ENCODE results near the gene CALHM3. TPM values are rescaled to one million over a fixed set of nuclear protein-coding genes. Genes with fewer than 3 reads are reported as not detected.

The CALHM3 gene
- polyA plus RNA-seq, 1 of the 3 experiments (the other 2 are of a cell fraction), result not detected

- no peak for TF ChIP-seq USF2 (IDR thresholded peaks at IDR 0.05; ENCODE audit: borderline replicate concordance, low read depth, low read length)
Observed at GRCh38 chr10:103445767-103446567, 33.1 kb downstream of the CALHM3 start (continued).

GRCh38 chr10:103445366-103445765 is 33.7 kb downstream of the CALHM3 start:
- Histone ChIP-seq H3K4me1 (ENCODE audit: control insufficient read depth in 1 of 2, insufficient read depth in 2 of 2, low read depth in 1 of 2, low read length in 1 of 2) (peaks cover 0 to 3% of the 10 kb centered on the region in 2 experiments; a peak in 1 of 4 replicates), H3K27ac (ENCODE audit: low read depth in 2 of 2, low read length in 1 of 2) (peak overlapping the region in 1 of 2 experiments; percentile 77; a peak in 2 of 4 replicates), H3K9ac (no peak overlapping the region), H3K36me3 (replicated peaks in 1 of 2; ENCODE audit: control insufficient read depth in 1 of 2, insufficient read depth in 2 of 2, low read length in 1 of 2) (peaks cover 50 to 71% of the 10 kb centered on the region in 2 experiments), H4K20me1 (ENCODE audit: insufficient read depth) (no peaks in the 10 kb centered on the region), H3K79me2 (ENCODE audit: insufficient read depth) (no peaks in the 10 kb centered on the region), H3K27me3 (ENCODE audit: insufficient read depth) (no peaks in the 10 kb centered on the region), H3F3A (replicated peaks; ENCODE audit: insufficient read depth) (peaks cover 5% of the 10 kb centered on the region), H2AFZ (ENCODE audit: low read depth) (no peak overlapping the region), H3K9me3 (no peaks in the 10 kb centered on the region), H3K4me3 (ENCODE audit: low read depth in 2 of 2, low read length in 1 of 2) (no peak overlapping the region), H3K9me2 (no peaks in the 10 kb centered on the region), H3K4me2 (no peak overlapping the region)
- 97% methylated on average over 5 of the region's 9 CpGs for WGBS (ENCODE audit: low lambda C conversion rate)
- DNase-seq, result no peak
- ChIA-PET CTCF (interaction anchor here (1.1 kb wide), 1 partner anchor 241 kb away, joined by 3 read pairs; no protein-coding TSS in a partner anchor), POLR2A (no interaction called here)
- no peak for TF ChIP-seq MAX (IDR thresholded peaks at IDR 0.05; ENCODE audit: low read depth)
- no peak for TF ChIP-seq RFX5 (IDR thresholded peaks at IDR 0.05; ENCODE audit: low read length)
- no peak for TF ChIP-seq EP300 (IDR thresholded peaks at IDR 0.05; ENCODE audit: borderline replicate concordance in 1 of 2, low read depth in 1 of 2, low read length in 1 of 2)
- TF ChIP-seq MEF2A (IDR thresholded peaks at IDR 0.05; ENCODE audit: borderline replicate concordance, low read depth), result no peak
- TF ChIP-seq GATA2 (CRISPR knock-in tag; IDR thresholded peaks at IDR 0.05), result no peak
- TF ChIP-seq RAD21 (IDR thresholded peaks at IDR 0.05; ENCODE audit: low read length), result no peak
- no peak for TF ChIP-seq EZH2phosphoT487 (IDR thresholded peaks at IDR 0.05; ENCODE audit: borderline replicate concordance, low read depth)
- TF ChIP-seq ELF1 (IDR thresholded peaks at IDR 0.05), result no peak
- TF ChIP-seq TEAD4 (IDR thresholded peaks at IDR 0.05; ENCODE audit: borderline replicate concordance, insufficient read depth), result no peak

- no peaks in the 10 kb centered on the region for H3K9me3 ChIP-seq
- no peaks in the 10 kb centered on the region; a peak in 1 of 4 replicates for H3K4me1 ChIP-seq (ENCODE audit: control insufficient read depth in 1 of 2, insufficient read depth in 2 of 2, low read depth in 1 of 2, low read length in 1 of 2)
- H3K27me3 ChIP-seq (ENCODE audit: insufficient read depth), result no peaks in the 10 kb centered on the region
- H3K4me2 ChIP-seq, result no peak overlapping the region
- no peak for DNase-seq
- peaks cover 50 to 78% of the 10 kb centered on the region in 2 experiments for H3K36me3 ChIP-seq (replicated peaks in 1 of 2; ENCODE audit: control insufficient read depth in 1 of 2, insufficient read depth in 2 of 2, low read length in 1 of 2)
- H3F3A ChIP-seq (replicated peaks; ENCODE audit: insufficient read depth), result peaks cover 5% of the 10 kb centered on the region
- no peaks in the 10 kb centered on the region for H4K20me1 ChIP-seq (ENCODE audit: insufficient read depth)
- no peaks in the 10 kb centered on the region for H3K9me2 ChIP-seq
- 100% methylated on average over 2 of the region's 10 CpGs for WGBS (ENCODE audit: low lambda C conversion rate)
- no peak overlapping the region for H2AFZ ChIP-seq (ENCODE audit: low read depth)
- POLR2A ChIA-PET, result no interaction called here
- no peak overlapping the region for H3K9ac ChIP-seq
- CTCF ChIA-PET, result interaction anchor here (0.7 to 3.2 kb wide), 3 partner anchors 13 to 242 kb away, joined by 3 to 17 read pairs (median 3); no protein-coding TSS in a partner anchor
- H3K27ac ChIP-seq (ENCODE audit: low read depth in 2 of 2, low read length in 1 of 2), result no peak overlapping the region
- H3K79me2 ChIP-seq (ENCODE audit: insufficient read depth), result no peaks in the 10 kb centered on the region
- H3K4me3 ChIP-seq (ENCODE audit: low read depth in 2 of 2, low read length in 1 of 2), result no peak overlapping the region
- no peak for TF ChIP-seq ZBTB33 (IDR thresholded peaks at IDR 0.05; ENCODE audit: borderline replicate concordance, low read depth)
- no peak for TF ChIP-seq FOSL2 (IDR thresholded peaks at IDR 0.05; ENCODE audit: borderline replicate concordance, low read depth)
- TF ChIP-seq PBX3 (IDR thresholded peaks at IDR 0.05), result no peak
- no peak for TF ChIP-seq EZH2phosphoT487 (IDR thresholded peaks at IDR 0.05; ENCODE audit: borderline replicate concordance, low read depth)
- no peak for TF ChIP-seq MXI1 (IDR thresholded peaks at IDR 0.05; ENCODE audit: low read depth, low read length)
- TF ChIP-seq FOXM1 (IDR thresholded peaks at IDR 0.05; ENCODE audit: low read depth), result no peak
- TF ChIP-seq FOXJ3 (CRISPR knock-in tag; IDR thresholded peaks at IDR 0.05), result no peak
- TF ChIP-seq RXRA (IDR thresholded peaks at IDR 0.05; ENCODE audit: borderline replicate concordance, low read depth), result no peak
- TF ChIP-seq MAX (IDR thresholded peaks at IDR 0.05; ENCODE audit: low read depth), result no peak
- no peak for TF ChIP-seq SMC3 (IDR thresholded peaks at IDR 0.05; ENCODE audit: low read depth, low read length)
- TF ChIP-seq SIN3A (IDR thresholded peaks at IDR 0.05; ENCODE audit: borderline replicate concordance, low read depth, low read length), result no peak
- no peak for TF ChIP-seq CHD2 (IDR thresholded peaks at IDR 0.05; ENCODE audit: low read length, partially characterized antibody)
- TF ChIP-seq YY1 (IDR thresholded peaks at IDR 0.05; ENCODE audit: low read depth), result no peak
Observed at GRCh38 chr10:103444478-103444877, 34.6 kb downstream of the CALHM3 start.
